HEK293 (cell line): Measurements from ENCODE around the gene EVA1C.
A peak's percentile ranks its signal among the peaks of the same experiment; 100 is the strongest.

Experiments used
- CTCF ChIA-PET: fragments of 350-600 bp; formaldehyde crosslinking; extraction: SDS; loops from one replicate; lab custom pipeline; 2021; ENCODE audit warnings: antibody characterized with exemption; lab: Yijun Ruan, JAX
- POLR2A ChIA-PET: fragments of 300-600 bp; formaldehyde crosslinking; extraction: SDS; loops from one replicate; lab custom pipeline; 2020; ENCODE audit warnings: antibody characterized with exemption, inconsistent platforms; lab: Yijun Ruan, JAX
- H3K27ac ChIP-seq: fragments of 200-500 bp; sonication (Bioruptor generic); 2 replicates; pipeline ENCODE4 v1.5.1; 2014; ENCODE audit warnings: low read depth, low read length, control low read depth, inconsistent platforms; ENCODE audit errors: extremely low read depth
- H3K36me3 ChIP-seq, 2 experiments: fragments of 200-500 bp in 1 of 2; sonication (Bioruptor generic) in 1 of 2; 1 replicate in 1 of 2; 2 replicates in 1 of 2; pipeline ENCODE4 v1.5.1; 2014 to 2017; ENCODE audit warnings: inconsistent platforms in 2 of 2, low read length in 2 of 2; ENCODE audit not compliant: control insufficient read depth in 2 of 2, insufficient read depth in 1 of 2
- H3K4me1 ChIP-seq: fragments of 200-500 bp; sonication (Bioruptor generic); 2 replicates; pipeline ENCODE4 v1.5.1; 2014; ENCODE audit warnings: mild to moderate bottlenecking, low read length, inconsistent platforms; ENCODE audit not compliant: control insufficient read depth, insufficient read depth
- H3K4me3 ChIP-seq: 2 replicates; pipeline ENCODE4 v1.5.1; 2011; ENCODE audit warnings: low read depth, mild to moderate bottlenecking, control low read depth, low read length, moderate library complexity
- H3K9me3 ChIP-seq: fragments of 200-500 bp; sonication (Bioruptor generic); 2 replicates; pipeline ENCODE4 v1.5.1; 2014; ENCODE audit warnings: low read depth, low read length, inconsistent platforms; ENCODE audit not compliant: control insufficient read depth, insufficient read depth
- GLIS1 ChIP-seq: fragments of 450-650 bp; formaldehyde crosslinking; IDR thresholded peaks from 2 replicates; pipeline ENCODE4 v1.5.1; 2016; ENCODE audit warnings: missing biosample characterization, missing genetic modification characterization
- MEIS1 ChIP-seq: sonication (generic); formaldehyde crosslinking; IDR thresholded peaks from 2 replicates; pipeline ENCODE4 v1.8.1; 2022; ENCODE audit warnings: missing genetic modification reagents, mild to moderate bottlenecking, borderline replicate concordance
- SCRT2 ChIP-seq: fragments of 450-650 bp; formaldehyde crosslinking; IDR thresholded peaks from 2 replicates; pipeline ENCODE4 v1.5.1; 2016; ENCODE audit warnings: missing biosample characterization, missing genetic modification characterization
- ZBTB11 ChIP-seq: fragments of 450-650 bp; formaldehyde crosslinking; conservative IDR thresholded peaks from 2 replicates; pipeline ENCODE4 v1.5.1; 2016; ENCODE audit warnings: low read depth, missing biosample characterization, missing genetic modification characterization
- ZBTB8A ChIP-seq: fragments of 450-650 bp; formaldehyde crosslinking; IDR thresholded peaks from 2 replicates; pipeline ENCODE4 v1.5.1; 2016; ENCODE audit warnings: missing biosample characterization, missing genetic modification characterization
- ZNF48 ChIP-seq: fragments of 450-650 bp; formaldehyde crosslinking; IDR thresholded peaks from 2 replicates; pipeline ENCODE4 v1.5.1; 2016; ENCODE audit warnings: missing biosample characterization, missing genetic modification characterization
- ZNF513 ChIP-seq: fragments of 450-650 bp; IDR thresholded peaks from 2 replicates; pipeline ENCODE4 v1.5.1; 2018; ENCODE audit warnings: missing biosample characterization, missing genetic modification characterization
- ZNF701 ChIP-seq: fragments of 450-650 bp; formaldehyde crosslinking; IDR thresholded peaks from 2 replicates; pipeline ENCODE4 v1.5.1; 2016; ENCODE audit warnings: missing biosample characterization, missing genetic modification characterization
- ZNF768 ChIP-seq: fragments of 450-650 bp; formaldehyde crosslinking; IDR thresholded peaks from 2 replicates; pipeline ENCODE4 v1.5.1; 2018; ENCODE audit warnings: missing biosample characterization, mild to moderate bottlenecking, missing genetic modification characterization
- ZSCAN4 ChIP-seq: fragments of 450-650 bp; formaldehyde crosslinking; IDR thresholded peaks from 2 replicates; pipeline ENCODE4 v1.5.1; 2017; ENCODE audit warnings: missing biosample characterization, missing genetic modification characterization
- TF ChIP-seq, protein P1 (sequence below): fragments of 450-650 bp; formaldehyde crosslinking; optimal IDR thresholded peaks from 2 replicates; pipeline ENCODE3; 2016; ENCODE audit warnings: missing biosample characterization, mild to moderate bottlenecking, missing genetic modification characterization
- TF ChIP-seq, protein P2 (sequence below): fragments of 450-650 bp; formaldehyde crosslinking; IDR thresholded peaks from 2 replicates; pipeline ENCODE4 v1.5.0; 2017; ENCODE audit warnings: missing biosample characterization, missing genetic modification characterization, borderline replicate concordance
- TF ChIP-seq, protein P3 (sequence below): fragments of 450-650 bp; formaldehyde crosslinking; IDR thresholded peaks from 2 replicates; pipeline ENCODE4 v1.5.1; 2016; ENCODE audit warnings: missing biosample characterization, missing genetic modification characterization

The EVA1C gene

GRCh38 chr21:32533053-32533452, 120.5 kb downstream of the EVA1C start:
- POLR2A ChIA-PET: no interaction called here

More at GRCh38 chr21:32533053-32533452, 120.5 kb downstream of the EVA1C start:
- TF ChIP-seq, protein P1, sequence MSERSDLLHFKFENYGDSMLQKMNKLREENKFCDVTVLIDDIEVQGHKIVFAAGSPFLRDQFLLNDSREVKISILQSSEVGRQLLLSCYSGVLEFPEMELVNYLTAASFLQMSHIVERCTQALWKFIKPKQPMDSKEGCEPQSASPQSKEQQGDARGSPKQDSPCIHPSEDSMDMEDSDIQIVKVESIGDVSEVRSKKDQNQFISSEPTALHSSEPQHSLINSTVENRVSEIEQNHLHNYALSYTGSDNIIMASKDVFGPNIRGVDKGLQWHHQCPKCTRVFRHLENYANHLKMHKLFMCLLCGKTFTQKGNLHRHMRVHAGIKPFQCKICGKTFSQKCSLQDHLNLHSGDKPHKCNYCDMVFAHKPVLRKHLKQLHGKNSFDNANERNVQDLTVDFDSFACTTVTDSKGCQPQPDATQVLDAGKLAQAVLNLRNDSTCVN (tag by site-specific recombination): no peak
- no peak for TF ChIP-seq ZBTB8A
- TF ChIP-seq, protein P2, sequence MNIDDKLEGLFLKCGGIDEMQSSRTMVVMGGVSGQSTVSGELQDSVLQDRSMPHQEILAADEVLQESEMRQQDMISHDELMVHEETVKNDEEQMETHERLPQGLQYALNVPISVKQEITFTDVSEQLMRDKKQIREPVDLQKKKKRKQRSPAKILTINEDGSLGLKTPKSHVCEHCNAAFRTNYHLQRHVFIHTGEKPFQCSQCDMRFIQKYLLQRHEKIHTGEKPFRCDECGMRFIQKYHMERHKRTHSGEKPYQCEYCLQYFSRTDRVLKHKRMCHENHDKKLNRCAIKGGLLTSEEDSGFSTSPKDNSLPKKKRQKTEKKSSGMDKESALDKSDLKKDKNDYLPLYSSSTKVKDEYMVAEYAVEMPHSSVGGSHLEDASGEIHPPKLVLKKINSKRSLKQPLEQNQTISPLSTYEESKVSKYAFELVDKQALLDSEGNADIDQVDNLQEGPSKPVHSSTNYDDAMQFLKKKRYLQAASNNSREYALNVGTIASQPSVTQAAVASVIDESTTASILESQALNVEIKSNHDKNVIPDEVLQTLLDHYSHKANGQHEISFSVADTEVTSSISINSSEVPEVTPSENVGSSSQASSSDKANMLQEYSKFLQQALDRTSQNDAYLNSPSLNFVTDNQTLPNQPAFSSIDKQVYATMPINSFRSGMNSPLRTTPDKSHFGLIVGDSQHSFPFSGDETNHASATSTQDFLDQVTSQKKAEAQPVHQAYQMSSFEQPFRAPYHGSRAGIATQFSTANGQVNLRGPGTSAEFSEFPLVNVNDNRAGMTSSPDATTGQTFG (tag by site-specific recombination): 0 out of 2 replicates have a peak, but pooled peaks have one; percentile 9
- TF ChIP-seq ZNF513 (tag by site-specific recombination): no peak
- TF ChIP-seq SCRT2 (tag by site-specific recombination): no peak
- TF ChIP-seq, protein P3, sequence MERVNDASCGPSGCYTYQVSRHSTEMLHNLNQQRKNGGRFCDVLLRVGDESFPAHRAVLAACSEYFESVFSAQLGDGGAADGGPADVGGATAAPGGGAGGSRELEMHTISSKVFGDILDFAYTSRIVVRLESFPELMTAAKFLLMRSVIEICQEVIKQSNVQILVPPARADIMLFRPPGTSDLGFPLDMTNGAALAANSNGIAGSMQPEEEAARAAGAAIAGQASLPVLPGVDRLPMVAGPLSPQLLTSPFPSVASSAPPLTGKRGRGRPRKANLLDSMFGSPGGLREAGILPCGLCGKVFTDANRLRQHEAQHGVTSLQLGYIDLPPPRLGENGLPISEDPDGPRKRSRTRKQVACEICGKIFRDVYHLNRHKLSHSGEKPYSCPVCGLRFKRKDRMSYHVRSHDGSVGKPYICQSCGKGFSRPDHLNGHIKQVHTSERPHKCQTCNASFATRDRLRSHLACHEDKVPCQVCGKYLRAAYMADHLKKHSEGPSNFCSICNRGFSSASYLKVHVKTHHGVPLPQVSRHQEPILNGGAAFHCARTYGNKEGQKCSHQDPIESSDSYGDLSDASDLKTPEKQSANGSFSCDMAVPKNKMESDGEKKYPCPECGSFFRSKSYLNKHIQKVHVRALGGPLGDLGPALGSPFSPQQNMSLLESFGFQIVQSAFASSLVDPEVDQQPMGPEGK (tag by site-specific recombination): no peak
- TF ChIP-seq ZNF768 (tag by site-specific recombination): no peak
- no peak for TF ChIP-seq MEIS1 (CRISPR knock-in tag)
- no peak for TF ChIP-seq ZBTB11 (tag by site-specific recombination)
- peak; percentile 76; the same call in 1 of the 2 replicates for TF ChIP-seq ZNF48 (tag by site-specific recombination)
- TF ChIP-seq GLIS1 (tag by site-specific recombination): no peak
- no peak for TF ChIP-seq ZNF701 (tag by site-specific recombination)
- TF ChIP-seq ZSCAN4 (tag by site-specific recombination): peak; percentile 99
- TF ChIP-seq, all 188 proteins: peak for 3
- no peaks in the 10 kb centered on the region for H3K4me1 ChIP-seq
- H3K27ac ChIP-seq: no peak overlapping the region
- CTCF ChIA-PET: no interaction called here
- no peaks in the 10 kb centered on the region for H3K9me3 ChIP-seq
- peaks cover 0 to 5% of the 10 kb centered on the region in 2 experiments; a peak in 1 of 3 replicates for H3K36me3 ChIP-seq
- H3K4me3 ChIP-seq: no peak overlapping the region
